Measurements from ENCODE around the gene DEDD2.
A peak's percentile ranks its signal among the peaks of the same experiment; 100 is the strongest.

DEDD2 gene

GRCh38 chr19:42248270-42249148, 31.0 kb upstream of the DEDD2 start:
- DNase-seq, result no peak

- DNase-seq, result no peak
Measured at GRCh38 chr19:42247640-42248199, 30.2 kb upstream of the DEDD2 start.

GRCh38 chr19:42246922-42247639, 29.6 kb upstream of the DEDD2 start:
- DNase-seq, result peak; percentile 55

GRCh38 chr19:42246143-42246921, 28.9 kb upstream of the DEDD2 start:
- DNase-seq, result peak; percentile 86

GRCh38 chr19:42245231-42245630, 27.8 kb upstream of the DEDD2 start:
- DNase-seq, result no peak

- peak; percentile 94 for DNase-seq
Measured at GRCh38 chr19:42244347-42245220, 27.1 kb upstream of the DEDD2 start.

- DNase-seq, result peak; percentile 99
Measured at GRCh38 chr19:42242512-42243409, 25.3 kb upstream of the DEDD2 start, which contains the start of gene GSK3A. Gene GSK3A (minus strand): TSS chr19:42242602. CDS start chr19:42242465, 137 bp downstream.

GRCh38 chr19:42242069-42242511, 24.6 kb upstream of the DEDD2 start:
- DNase-seq, result no peak

GRCh38 chr19:42241279-42241678, 23.8 kb upstream of the DEDD2 start:
- no peak for DNase-seq

GRCh38 chr19:42239544-42240220, 22.2 kb upstream of the DEDD2 start:
- DNase-seq, result no peak

- no peak for DNase-seq
Measured at GRCh38 chr19:42235181-42235580, 17.7 kb upstream of the DEDD2 start.

- DNase-seq, result no peak
Measured at GRCh38 chr19:42234364-42234763, 16.9 kb upstream of the DEDD2 start.

- DNase-seq, result no peak
Measured at GRCh38 chr19:42233678-42234292, 16.3 kb upstream of the DEDD2 start.

- no peak for DNase-seq
Measured at GRCh38 chr19:42233106-42233505, 15.6 kb upstream of the DEDD2 start.

GRCh38 chr19:42232435-42232834, 15.0 kb upstream of the DEDD2 start:
- no peak for DNase-seq

GRCh38 chr19:42230571-42230970, 13.1 kb upstream of the DEDD2 start:
- no peak for DNase-seq

GRCh38 chr19:42229855-42230351, 12.4 kb upstream of the DEDD2 start:
- DNase-seq, result no peak

GRCh38 chr19:42229301-42229854, 11.9 kb upstream of the DEDD2 start:
- no peak for DNase-seq

GRCh38 chr19:42228641-42229040, 11.2 kb upstream of the DEDD2 start:
- DNase-seq, result no peak
